HG03439 (cell line): ENCODE data around the gene ANKRD33B.

Experiments
- ATAC-seq: cut with Tn5 transposase; IDR thresholded peaks from one replicate; pipeline ENCODE4 v1.9.1; 2021; ENCODE audit warnings: mild to moderate bottlenecking, moderate library complexity; ENCODE audit not compliant: unreplicated experiment

The ANKRD33B gene

GRCh38 chr5:10671041-10672008 is 107.5 kb downstream of the ANKRD33B start:
- no peak for ATAC-seq

GRCh38 chr5:10672146-10673016 is 108.5 kb downstream of the ANKRD33B start:
- ATAC-seq, result no peak

- no peak for ATAC-seq
Observed at GRCh38 chr5:10673017-10673389, 109.1 kb downstream of the ANKRD33B start.

- ATAC-seq, result no peak
Observed at GRCh38 chr5:10673407-10673806, 109.5 kb downstream of the ANKRD33B start.

GRCh38 chr5:10674096-10674495 is 110.2 kb downstream of the ANKRD33B start:
- no peak for ATAC-seq

- no peak for ATAC-seq
Observed at GRCh38 chr5:10674582-10674981, 110.7 kb downstream of the ANKRD33B start.

GRCh38 chr5:10675177-10675700 is 111.4 kb downstream of the ANKRD33B start:
- ATAC-seq, result no peak

- no peak for ATAC-seq
Observed at GRCh38 chr5:10676224-10676623, 112.4 kb downstream of the ANKRD33B start.

GRCh38 chr5:10676946-10677345 is 113.1 kb downstream of the ANKRD33B start:
- ATAC-seq, result no peak

- no peak for ATAC-seq
Observed at GRCh38 chr5:10677533-10677932, 113.7 kb downstream of the ANKRD33B start.

GRCh38 chr5:10678244-10678643 is 114.4 kb downstream of the ANKRD33B start:
- ATAC-seq, result no peak

- no peak for ATAC-seq
Observed at GRCh38 chr5:10679336-10679988, 115.6 kb downstream of the ANKRD33B start.

GRCh38 chr5:10680876-10681481 is 117.1 kb downstream of the ANKRD33B start:
- ATAC-seq, result no peak

- ATAC-seq, result no peak
Observed at GRCh38 chr5:10681731-10682679, 118.1 kb downstream of the ANKRD33B start.

- ATAC-seq, result no peak
Observed at GRCh38 chr5:10682801-10683525, 119.1 kb downstream of the ANKRD33B start.

GRCh38 chr5:10684303-10685086 is 120.6 kb downstream of the ANKRD33B start:
- peak; percentile 56 for ATAC-seq

GRCh38 chr5:10685115-10685521 is 121.2 kb downstream of the ANKRD33B start:
- ATAC-seq, result peak; percentile 76

GRCh38 chr5:10686890-10687289 is 123.0 kb downstream of the ANKRD33B start:
- no peak for ATAC-seq
